ENCODE data around the gene CHN2. TPM values are rescaled to one million over a fixed set of nuclear protein-coding genes. Genes with fewer than 3 reads are reported as not detected.

Gene CHN2
- total RNA-seq, 1 experiment from 2014 or later: 0.15 TPM

DNA sequence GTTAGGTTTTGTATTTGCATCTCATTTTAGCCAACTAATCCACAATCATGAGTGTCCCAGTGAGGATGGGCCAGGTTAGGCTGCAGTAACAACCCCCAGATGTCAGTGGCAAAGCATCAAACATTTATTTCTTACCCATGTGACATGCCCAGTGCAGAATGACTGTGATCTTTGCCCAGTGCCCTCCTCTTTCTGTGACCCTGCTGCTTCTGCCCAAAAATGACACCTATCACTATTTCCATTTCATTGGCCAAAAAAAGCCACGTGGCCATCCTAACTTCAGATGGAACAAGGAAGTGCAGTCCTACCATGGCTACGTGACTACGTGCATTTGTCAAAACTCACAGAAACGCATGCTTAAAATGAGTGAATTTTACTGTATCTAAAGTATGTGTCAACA is 259.9 kb downstream of the CHN2 start:
- Histone ChIP-seq H3K27me3 (ENCODE audit: control insufficient read depth, insufficient read depth, low read length) (peaks cover 3% of the 10 kb centered on the region; the same call in 1 of the 2 replicates), H3K9me3 (ENCODE audit: control insufficient read depth, insufficient read depth, low read depth, low read length) (no peaks in the 10 kb centered on the region), H3K4me3 (ENCODE audit: low read depth in 2 of 2, low read length in 2 of 2) (no peak overlapping the region), H3K27ac (ENCODE audit: low read length) (no peak overlapping the region), H3K36me3 (ENCODE audit: control insufficient read depth, insufficient read depth, low read length) (no peaks in the 10 kb centered on the region), H3K4me1 (ENCODE audit: control insufficient read depth, insufficient read depth, low read length) (0 out of 2 replicates have a peak, but pooled peaks cover 3% of the 10 kb centered on the region)
- BruUV-seq (replicated peaks): no TSS peak
- DNase-seq (ENCODE audit: low read depth, low spot score) (no peak), ATAC-seq (no peak)
- in situ Hi-C loops (cut with HindIII; ENCODE audit: low pct_unique_long_range_greater_than_20kb, low sequenced_read_pairs): no loop called here
- ChIA-PET CTCF (no interaction called here), POLR2A (no interaction called here)
- TF ChIP-seq REST (IDR thresholded peaks at IDR 0.05; ENCODE audit: insufficient read depth in 1 of 2, low read depth in 2 of 2, low read length in 1 of 2) (no peak), CTCF (IDR thresholded peaks at IDR 0.05) (no peak), POLR2AphosphoS5 (IDR thresholded peaks at IDR 0.05; ENCODE audit: low read depth, low read length) (no peak), SIN3A (IDR thresholded peaks at IDR 0.05; ENCODE audit: borderline replicate concordance, insufficient read depth, low read depth, low read length) (no peak), TCF7L2 (IDR thresholded peaks at IDR 0.05; ENCODE audit: low read depth, low read length) (no peak)
- intact Hi-C loops (cut with micrococcal nuclease; ENCODE audit: unreplicated experiment): no loop called here

GRCh38 chr7:29454899-29455451 is 260.4 kb downstream of the CHN2 start:
- DNase-seq (ENCODE audit: low read depth, low spot score): no peak
- BruUV-seq (replicated peaks): no TSS peak

More at GRCh38 chr7:29454899-29455451, 260.4 kb downstream of the CHN2 start:
- TF ChIP-seq TCF7L2 (IDR thresholded peaks at IDR 0.05; ENCODE audit: low read depth, low read length) (no peak), POLR2AphosphoS5 (IDR thresholded peaks at IDR 0.05; ENCODE audit: low read depth, low read length) (no peak), REST (IDR thresholded peaks at IDR 0.05; ENCODE audit: insufficient read depth in 1 of 2, low read depth in 2 of 2, low read length in 1 of 2) (no peak), SIN3A (IDR thresholded peaks at IDR 0.05; ENCODE audit: borderline replicate concordance, insufficient read depth, low read depth, low read length) (no peak)
- ChIA-PET CTCF (no interaction called here), POLR2A (no interaction called here)
- in situ Hi-C loops (cut with HindIII; ENCODE audit: low pct_unique_long_range_greater_than_20kb, low sequenced_read_pairs): no loop called here
- Histone ChIP-seq H3K36me3 (ENCODE audit: control insufficient read depth, insufficient read depth, low read length) (no peaks in the 10 kb centered on the region), H3K9me3 (ENCODE audit: control insufficient read depth, insufficient read depth, low read depth, low read length) (no peaks in the 10 kb centered on the region), H3K4me3 (ENCODE audit: low read depth in 2 of 2, low read length in 2 of 2) (no peak overlapping the region), H3K27ac (ENCODE audit: low read length) (no peak overlapping the region), H3K4me1 (ENCODE audit: control insufficient read depth, insufficient read depth, low read length) (0 out of 2 replicates have a peak, but pooled peaks cover 3% of the 10 kb centered on the region), H3K27me3 (ENCODE audit: control insufficient read depth, insufficient read depth, low read length) (peaks cover 3% of the 10 kb centered on the region; the same call in 1 of the 2 replicates)
- no peak for ATAC-seq
- intact Hi-C loops (cut with micrococcal nuclease; ENCODE audit: unreplicated experiment): no loop called here

All from Panc1 (cell line).